B cell (primary cell): ENCODE results near the gene ZNF614.

Experiments
- EZH2 ChIP-seq: IDR thresholded peaks from 2 replicates; pipeline ENCODE4 v1.6.1; 2012; ENCODE audit warnings: borderline replicate concordance, low read depth, mild to moderate bottlenecking, moderate library complexity, low read length; ENCODE audit not compliant: insufficient read depth, poor library complexity, severe bottlenecking
- TF ChIP-seq, protein P1 (sequence below): fragments of 200-600 bp; IDR thresholded peaks from one replicate; pipeline ENCODE4 v1.8.0; 2022; ENCODE audit warnings: antibody characterized with exemption, mild to moderate bottlenecking

DNA sequence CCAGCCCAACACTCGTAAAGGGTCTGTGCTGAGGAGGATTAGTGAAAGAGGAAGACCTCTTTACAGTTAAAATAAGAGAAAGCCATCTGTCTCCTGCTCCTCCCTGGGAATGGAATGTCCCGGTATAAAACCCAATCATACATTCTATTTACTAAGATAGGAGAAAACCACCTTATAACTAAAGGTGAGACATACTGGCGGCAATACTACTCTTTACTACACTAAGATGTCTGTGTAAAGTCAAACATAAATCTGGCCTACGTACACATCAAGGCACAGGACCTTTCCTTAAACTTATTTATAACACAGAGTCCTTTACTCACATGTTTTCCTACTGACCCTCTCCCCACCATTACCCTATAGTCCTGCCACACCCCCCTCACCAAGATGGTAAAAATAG, 44.8 kb downstream of the ZNF614 start:
- TF ChIP-seq, protein P1, sequence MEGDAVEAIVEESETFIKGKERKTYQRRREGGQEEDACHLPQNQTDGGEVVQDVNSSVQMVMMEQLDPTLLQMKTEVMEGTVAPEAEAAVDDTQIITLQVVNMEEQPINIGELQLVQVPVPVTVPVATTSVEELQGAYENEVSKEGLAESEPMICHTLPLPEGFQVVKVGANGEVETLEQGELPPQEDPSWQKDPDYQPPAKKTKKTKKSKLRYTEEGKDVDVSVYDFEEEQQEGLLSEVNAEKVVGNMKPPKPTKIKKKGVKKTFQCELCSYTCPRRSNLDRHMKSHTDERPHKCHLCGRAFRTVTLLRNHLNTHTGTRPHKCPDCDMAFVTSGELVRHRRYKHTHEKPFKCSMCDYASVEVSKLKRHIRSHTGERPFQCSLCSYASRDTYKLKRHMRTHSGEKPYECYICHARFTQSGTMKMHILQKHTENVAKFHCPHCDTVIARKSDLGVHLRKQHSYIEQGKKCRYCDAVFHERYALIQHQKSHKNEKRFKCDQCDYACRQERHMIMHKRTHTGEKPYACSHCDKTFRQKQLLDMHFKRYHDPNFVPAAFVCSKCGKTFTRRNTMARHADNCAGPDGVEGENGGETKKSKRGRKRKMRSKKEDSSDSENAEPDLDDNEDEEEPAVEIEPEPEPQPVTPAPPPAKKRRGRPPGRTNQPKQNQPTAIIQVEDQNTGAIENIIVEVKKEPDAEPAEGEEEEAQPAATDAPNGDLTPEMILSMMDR: no peak
- no peak for TF ChIP-seq EZH2
